GM18868 (cell line): ENCODE data around the gene GJA10.

ENCODE experiments used
- ATAC-seq: cut with Tn5 transposase; IDR thresholded peaks from one replicate; pipeline ENCODE4 v1.9.1; 2021; ENCODE audit warnings: mild to moderate bottlenecking, moderate library complexity; ENCODE audit not compliant: unreplicated experiment

The GJA10 gene

DNA sequence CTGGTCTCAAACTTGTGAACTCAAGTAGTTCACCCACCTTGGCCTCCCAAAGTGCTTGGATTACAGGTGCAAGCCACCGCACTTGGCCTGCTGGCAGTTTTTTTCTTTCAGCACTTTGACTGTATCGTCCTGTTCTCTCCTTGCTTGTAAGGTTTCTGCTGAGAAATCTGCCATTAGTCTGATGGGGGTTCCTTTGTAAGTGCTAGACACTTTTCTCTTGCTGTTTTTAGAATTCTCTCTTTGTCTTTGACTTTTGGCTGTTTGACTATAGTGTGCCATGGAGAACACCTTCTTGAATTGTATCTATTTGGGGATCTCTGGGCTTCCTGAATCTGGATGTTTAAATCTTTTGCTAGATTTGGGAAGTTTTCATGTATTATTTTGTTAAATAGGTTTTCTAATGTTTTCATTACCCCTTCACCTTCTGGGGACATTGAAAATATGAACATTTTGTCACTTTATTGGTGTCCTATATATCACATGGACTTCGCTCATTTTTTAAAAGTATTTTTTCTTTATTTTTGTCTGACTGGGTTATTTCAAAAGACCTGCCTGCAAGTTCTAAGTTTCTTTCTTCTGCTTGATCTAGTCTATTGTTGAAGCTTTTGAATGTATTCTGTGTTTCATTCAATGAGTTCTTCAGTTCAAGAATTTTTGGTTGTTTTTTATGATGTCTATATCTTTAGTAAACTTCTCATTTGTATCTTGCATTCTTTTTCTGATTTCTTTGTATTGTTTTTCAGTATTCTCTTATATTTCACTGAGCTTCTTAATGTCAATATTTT lies 22.1 kb downstream of the GJA10 start:
- no peak for ATAC-seq

DNA sequence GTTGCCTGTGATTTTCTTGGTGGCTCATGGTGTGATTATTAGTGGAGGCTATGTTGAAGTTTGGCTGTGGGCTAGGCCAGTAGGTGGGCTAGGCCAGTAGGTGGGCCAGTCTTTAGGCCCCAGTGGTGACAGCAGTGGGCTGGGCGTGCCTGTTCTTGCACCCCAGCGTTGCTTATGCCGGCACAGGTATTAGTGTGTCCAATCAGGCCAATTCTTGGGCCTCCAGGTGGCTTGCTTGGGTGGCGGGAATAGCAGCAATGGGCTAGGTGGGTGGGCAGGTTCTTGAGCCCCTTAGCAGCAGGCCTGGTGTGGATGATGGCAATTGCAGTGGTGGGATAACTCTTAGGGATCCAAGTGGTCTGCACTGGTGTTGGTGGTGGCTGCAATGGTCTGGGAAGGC lies 22.9 kb downstream of the GJA10 start:
- no peak for ATAC-seq

DNA sequence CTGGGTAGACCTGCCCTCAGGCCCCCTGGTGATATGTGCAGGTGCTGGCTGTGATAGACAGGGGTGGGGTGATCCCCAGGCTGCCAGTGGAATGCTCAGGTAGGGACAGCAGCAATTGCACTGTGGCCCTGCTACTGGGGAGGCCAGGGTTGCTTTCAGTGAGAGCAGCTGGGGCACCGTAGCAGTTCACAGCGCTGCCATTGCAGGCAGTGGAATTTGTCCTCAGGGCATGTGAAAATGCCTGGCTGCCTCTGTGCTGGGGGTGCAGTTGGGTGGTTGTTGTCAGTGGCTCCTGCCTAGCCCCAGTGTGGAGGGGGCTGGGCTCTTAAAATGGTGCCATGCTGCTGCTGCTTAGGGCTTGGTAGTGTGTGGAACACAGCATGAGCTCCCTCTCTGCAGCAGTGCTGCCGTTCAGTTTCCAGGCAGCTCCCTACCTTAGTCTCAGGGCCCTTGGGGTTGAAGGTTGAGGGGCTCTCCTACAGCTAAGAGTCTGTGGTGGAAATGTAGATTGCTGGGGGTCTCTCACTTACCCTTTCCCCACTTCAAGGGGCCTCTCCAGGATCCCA lies 23.6 kb downstream of the GJA10 start:
- no peak for ATAC-seq

DNA sequence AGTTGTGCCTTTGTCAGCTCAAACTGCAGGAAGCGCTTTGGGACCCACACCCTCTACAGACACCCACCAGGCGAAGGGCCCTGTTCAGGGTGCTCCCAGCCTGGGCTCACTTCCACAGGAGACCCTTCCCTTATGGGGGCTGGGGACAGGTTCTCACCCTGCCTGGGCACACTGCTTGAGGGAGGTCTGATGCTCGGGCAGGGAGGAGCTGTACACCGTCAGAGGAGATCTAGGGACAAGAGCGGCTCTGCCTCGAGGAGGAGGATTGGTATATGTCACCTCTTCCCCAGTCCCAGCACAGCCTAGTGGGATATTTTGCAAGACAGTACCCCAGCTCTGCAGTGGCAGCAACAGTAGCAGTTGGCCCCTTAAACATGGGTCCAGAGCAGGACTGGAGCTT lies 26.9 kb downstream of the GJA10 start:
- ATAC-seq, result no peak

DNA sequence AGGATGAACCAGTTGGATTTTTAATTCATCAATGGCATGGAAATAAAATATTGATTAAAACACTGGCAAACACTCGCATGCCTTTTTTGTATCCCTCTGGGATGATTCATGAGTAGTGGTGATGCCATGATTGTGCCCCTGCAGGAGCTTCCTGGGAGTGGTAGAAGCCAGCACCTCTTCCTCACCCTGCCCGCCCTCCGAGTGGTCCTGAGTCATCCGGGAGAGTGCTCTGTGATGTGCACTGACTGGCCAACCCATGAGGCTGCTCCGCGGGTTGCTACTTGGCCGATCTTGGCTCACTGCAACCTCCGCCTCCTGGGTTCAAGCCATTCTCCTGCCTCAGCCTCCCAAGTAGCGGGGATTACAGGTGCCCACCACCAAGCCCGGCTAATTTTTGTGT lies 27.4 kb downstream of the GJA10 start:
- no peak for ATAC-seq

DNA sequence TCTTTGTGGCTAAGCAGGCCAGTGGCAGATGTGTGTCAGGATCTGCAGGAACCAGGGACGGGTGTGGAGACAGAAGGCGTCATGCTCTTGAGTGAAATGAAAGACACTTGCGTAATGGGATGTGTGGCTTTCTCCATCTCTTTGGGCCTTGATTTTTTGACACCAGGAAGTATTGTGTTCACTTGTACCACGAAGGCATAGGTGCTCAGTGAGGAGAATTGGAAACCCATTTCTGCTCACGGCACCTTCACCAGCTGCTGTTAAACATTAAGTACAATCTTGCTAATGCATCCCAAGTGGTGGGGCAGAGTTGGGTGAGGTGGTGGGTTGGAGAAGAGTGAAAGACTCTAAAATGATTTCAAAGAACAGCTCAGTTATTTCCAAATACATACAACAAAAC lies 30.0 kb downstream of the GJA10 start:
- no peak for ATAC-seq

DNA sequence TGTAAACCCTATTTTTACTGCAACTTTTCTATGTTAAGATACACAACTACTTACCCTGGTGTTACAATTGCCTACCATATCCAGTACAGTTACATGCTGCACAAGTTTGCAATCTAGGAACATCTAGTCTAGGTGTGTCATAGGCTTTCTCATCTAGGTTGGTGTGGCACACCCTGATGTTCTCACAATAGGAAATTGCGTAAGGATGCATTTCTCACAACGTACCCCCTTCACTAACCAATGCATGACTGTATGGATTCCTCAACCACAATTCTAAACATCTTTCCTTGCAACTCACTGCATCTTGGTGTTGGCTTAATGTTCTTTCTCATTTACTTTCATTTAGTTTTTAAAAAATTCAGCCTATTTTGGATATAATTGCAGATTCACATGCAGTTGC lies 31.6 kb downstream of the GJA10 start:
- ATAC-seq, result no peak

DNA sequence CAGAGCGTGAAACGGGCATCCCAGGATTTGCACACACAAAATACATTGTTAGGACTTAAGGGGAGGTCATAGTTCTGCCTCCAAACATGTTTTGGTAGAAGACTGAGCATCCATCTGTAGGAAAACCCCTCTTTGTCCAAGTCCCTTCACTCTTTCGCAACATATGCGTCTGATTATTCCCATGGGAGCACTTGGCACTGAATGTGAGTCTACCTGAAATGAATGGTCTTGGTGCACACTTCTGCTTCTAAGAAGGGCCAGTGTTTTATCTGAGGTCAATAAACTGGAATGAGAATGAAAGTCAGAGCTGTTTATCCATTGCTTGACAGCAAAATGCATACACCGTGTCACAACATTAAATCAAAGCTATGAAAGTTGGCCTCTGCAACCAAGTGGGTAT lies 33.0 kb downstream of the GJA10 start:
- ATAC-seq, result no peak

DNA sequence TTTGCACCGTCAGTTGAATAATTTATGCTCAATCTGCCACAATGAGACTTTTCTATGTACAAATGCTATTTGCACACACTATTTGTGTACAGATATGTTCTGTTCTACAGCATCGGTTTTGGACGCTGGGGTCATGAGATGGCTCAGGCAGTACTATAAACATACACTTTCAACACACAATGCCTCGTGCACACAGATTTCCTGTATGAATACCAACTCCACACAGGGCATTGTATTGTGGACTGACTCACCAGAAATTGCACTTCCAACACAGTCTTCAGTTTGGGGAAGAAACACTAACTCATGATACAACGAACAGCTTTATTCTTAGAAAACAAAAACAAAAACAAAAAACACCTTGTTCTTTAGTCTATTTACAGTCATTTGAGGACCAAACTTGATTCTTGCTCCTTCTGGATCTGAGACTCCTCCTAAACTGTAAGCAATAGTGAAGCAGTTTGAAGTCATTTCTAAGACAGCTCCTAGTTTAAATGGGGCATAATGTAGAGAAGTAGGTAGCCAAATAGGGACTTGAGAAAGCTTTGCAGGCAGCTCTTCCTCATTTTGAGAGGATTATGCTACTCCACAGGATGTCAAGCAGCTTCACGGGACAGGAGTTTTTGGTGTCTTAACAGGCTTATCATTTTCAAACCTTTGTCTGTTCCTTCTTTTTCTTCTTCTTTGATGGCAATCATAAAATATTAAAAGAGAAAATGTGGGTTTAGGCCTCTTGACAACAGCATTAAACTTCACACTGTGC lies 33.7 kb downstream of the GJA10 start:
- no peak for ATAC-seq

DNA sequence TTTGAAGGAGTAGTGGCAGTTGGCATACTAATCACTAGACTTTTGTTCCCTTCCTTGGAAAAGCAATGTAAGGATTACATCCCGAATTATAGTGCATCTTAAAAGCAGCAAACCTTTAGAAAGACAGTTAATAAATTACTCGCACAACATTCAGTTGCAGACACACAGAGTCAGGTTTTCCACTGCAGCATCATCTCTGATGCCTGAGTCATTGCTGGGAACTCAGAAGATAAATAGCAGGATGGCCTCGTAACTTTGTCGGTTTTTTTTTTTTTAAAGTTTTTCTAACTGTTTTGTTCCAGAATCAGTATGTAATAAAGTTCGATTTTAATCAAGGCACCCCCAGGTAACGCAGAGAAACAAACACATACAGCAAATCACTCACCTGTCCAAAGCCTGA lies 34.3 kb downstream of the GJA10 start:
- ATAC-seq, result no peak

DNA sequence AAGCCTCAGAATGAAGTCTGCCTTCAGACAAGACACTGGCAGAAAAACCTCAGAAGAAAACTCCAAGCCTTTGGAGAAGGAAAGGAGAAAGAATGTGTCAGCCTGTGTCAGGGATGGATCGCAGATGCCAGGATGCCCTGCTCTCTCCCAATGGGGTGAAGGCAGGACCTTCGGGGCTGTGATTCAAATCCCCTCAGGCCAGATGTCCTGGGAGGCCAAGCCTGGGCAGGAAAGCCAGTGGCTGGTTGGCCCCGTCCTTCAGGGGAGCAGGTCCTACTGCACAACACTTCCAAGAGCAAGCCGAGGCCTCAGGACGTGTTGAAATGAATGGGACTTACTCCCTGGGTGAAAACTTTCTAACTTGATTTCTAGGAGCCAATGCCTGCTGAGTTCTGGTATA lies 36.5 kb downstream of the GJA10 start:
- ATAC-seq, result no peak

DNA sequence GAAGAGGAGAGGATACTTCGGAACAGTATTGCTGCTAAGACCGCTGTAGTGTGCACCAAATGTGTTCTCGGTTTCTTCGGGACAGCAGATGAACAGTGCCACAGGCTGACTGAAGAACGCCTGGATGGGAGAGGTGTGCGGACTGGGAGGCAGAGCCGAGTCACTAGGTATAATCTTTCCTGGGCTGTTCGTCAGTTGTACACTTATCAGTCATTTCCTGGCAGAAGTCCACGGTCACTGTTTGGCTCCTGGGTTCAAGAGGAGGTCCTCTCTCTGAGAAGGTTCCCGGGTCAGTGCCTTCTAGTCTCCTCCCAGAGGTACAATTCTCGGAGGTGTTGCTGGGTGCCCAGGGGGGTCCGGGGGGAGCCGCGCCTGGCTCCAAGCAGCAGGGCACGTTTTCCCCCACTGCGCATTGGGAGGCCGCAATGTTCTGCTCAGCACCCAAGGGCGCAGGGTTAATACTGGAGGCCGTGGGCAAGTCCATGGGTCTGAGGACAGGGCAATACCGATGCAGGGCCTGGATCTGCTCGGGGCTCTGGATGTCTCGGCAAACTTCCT lies 38.1 kb downstream of the GJA10 start:
- no peak for ATAC-seq

DNA sequence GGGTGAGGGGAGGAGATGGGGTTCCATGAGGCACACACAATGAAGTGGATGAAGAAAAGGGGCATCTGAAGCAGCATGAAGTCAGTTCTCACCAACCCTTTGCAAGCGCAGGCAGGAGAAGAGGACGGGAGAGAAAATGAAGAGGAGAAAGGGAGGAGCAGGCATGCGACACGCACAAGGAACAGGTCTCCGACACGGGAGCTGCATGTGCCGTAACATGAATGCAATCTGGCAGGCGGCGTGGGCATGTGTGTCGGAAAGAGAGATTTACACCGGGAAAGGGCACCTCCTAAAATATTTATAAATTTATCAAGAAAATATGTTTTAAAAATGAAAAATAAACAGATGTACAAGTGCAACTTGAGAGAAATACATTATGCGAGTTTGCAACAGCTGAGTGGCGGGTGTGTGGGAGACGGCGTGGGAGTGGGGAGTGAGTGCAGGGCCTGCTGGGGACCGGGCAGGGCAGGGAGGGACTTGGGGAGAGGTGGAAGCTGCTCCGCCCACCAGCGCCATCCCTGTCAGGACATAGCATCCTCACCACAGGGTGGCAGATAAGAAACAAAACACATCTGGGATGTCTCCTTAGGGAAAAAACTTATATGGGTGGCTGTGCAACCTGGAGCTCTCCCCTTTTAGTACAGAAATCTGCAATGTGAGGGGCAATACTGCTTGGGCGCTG lies 40.6 kb downstream of the GJA10 start:
- no peak for ATAC-seq

DNA sequence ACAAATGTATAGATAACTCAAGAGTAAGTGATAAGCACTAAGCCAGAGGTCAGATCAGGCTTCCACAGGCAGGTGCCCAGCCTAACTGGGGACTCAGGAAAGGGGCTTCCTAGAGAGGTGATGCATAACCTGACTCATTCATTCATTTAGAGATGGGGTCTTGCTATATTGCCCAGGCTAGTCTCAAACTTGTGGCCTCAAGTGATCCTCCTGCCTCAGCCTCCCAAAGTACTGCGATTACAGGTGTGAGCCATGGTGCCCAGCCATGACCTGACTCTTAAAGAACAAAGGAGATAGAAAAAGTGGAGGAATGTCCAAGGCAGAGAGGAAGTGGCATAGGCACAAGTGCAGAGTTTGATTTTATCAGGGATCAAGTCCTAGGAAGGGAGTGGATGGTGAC lies 41.9 kb downstream of the GJA10 start:
- ATAC-seq, result no peak

DNA sequence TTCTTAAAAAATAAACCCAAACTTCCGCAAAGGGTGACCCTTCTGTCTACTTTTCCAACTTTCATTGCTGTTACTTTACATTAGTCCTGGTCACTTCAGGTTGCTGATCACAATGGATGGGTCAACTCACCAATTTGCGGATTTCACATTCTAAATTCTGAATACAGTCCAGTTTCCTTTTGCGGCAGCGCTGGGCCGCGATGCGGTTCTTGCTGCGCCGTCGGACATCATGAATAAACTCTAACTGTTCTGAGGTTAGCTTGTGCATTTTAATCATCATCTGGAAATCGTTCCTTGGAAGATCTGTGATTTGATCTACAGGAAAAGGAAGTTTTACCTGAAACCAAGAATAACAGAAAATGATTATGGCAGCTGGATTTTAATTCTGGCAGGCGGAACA lies 43.7 kb downstream of the GJA10 start:
- no peak for ATAC-seq

DNA sequence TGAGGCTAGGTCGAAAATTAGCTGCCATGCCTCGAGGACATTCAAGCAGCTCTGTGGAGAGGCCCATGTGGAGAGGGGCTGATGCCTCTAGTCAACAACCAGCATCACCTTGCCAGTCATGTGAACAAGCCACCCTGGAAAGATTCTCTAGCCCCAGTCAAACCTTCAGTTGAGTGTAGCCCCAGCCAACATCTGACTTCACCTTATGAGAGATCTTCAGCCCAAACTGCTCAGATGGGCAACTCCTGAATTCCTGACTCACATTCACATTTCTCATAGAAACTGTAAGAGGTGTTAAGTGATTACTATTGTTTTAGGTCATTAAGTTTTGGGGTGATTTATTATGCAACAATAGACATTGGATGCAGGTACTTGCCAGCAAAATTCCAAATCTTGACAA lies 44.9 kb downstream of the GJA10 start:
- no peak for ATAC-seq

DNA sequence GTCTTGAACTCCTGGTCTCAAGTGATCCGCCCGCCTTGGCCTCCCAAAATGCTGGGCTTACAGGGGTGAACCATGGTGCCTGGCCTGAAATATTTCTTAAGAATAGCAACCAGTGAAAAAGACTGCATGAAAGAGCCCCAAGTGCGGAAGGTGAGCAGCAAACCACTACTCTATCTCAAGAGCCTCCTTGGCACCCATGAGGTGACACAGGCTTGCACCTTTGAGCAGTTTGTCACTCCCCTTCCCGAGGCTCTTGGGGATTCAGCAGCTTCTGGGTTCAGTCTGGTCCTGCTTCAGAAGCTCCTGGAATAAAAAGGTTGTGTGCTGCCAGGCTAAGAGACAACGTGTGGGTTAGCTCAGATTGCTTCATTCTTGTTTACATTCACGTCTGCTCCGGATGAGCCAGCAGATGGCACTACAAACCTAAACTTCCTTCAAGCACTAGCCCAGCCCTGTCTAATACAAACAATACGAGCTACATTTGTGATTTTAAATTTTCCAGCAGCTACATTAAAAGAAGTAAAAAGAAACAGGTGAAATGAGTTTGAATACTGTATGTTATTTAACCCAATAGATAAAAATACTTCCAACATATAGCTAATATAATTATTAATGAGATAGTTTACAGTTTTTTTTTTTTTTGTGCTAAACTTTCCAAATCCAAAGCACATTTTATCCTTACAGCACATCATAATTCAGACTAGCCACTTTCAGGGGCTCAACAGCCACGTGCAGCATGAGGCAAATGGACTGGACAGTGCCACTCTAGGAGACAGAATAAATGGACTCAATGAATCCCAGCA lies 46.2 kb downstream of the GJA10 start:
- ATAC-seq, result peak; percentile 93

DNA sequence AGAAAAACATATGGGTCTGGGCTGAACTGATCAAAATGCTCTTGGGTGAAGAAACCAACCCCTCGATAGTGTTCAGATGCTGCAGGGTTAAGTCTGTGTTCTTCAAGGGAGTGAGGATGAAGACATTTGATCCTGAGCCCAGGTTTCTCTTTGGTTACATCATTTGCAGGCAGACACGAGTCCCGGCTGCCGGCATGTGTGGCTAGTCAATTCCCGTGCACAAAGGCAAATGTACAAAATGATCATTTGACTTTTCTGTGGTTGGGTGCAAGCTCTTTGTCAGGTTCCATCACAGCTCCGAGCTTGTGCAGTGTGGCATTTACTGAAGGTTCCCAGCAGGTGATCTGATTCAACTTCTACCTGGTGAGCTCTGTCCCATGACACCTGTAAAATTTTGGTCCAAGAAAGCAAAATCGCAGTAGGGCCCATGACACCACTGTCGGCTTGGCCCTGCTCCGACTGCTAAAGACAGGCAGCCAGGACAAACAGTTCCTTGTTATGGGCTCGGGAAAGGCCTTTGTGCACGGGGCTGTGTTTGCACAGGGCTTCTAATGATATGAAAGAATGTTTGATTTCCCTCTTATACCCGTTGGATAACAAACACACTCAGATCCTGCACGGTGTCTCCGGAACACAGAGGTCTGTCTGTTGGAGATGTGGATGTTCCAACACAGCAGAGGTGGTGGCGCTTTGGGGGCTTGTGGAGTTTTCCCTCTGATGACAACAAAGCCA lies 46.9 kb downstream of the GJA10 start:
- ATAC-seq, result no peak

DNA sequence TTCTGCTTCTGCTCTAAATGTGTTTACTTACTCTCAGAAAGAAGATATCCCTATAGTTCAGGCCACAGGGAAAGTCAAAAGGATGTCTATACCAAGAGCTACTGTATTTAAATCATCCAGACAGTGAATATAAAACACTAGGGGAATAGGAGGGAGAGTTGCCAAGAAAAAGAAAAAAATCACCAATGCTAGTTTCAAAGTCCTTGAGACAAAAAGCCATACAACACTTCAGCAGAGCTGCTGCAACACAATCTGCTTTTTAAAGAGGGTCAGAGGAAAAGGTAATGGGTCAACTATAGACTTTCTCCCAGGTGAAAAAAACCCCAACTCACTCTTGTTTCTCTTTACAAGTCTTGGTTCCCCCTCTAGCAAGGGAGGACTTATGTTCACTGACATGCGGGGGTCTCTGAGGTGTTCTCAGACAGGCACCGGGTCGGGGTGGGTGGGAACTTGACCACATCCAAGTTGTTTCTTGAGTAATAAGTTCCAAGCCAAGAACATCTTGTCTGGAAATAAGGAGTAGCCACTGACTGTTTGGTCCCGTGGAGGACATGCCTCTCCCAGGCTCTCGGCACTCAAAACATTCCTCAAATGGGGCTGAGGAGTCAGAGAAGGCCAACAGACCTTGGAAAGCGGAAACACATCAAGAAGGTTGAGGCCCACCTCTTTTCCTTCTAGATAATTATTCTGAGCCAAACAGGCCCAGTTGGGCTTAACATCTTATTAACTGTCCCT lies 47.7 kb downstream of the GJA10 start:
- no peak for ATAC-seq
